ENCODE measurements around the gene B4GALT6. TPM values are rescaled to one million over a fixed set of nuclear protein-coding genes. Genes with fewer than 3 reads are reported as not detected.

B4GALT6 gene
- total and polyA plus RNA-seq, 2 of the 13 experiments (the other 11 are each of a cell fraction or from before 2014, with no cell fraction given) = 1.9 to 3.3 TPM

DNA sequence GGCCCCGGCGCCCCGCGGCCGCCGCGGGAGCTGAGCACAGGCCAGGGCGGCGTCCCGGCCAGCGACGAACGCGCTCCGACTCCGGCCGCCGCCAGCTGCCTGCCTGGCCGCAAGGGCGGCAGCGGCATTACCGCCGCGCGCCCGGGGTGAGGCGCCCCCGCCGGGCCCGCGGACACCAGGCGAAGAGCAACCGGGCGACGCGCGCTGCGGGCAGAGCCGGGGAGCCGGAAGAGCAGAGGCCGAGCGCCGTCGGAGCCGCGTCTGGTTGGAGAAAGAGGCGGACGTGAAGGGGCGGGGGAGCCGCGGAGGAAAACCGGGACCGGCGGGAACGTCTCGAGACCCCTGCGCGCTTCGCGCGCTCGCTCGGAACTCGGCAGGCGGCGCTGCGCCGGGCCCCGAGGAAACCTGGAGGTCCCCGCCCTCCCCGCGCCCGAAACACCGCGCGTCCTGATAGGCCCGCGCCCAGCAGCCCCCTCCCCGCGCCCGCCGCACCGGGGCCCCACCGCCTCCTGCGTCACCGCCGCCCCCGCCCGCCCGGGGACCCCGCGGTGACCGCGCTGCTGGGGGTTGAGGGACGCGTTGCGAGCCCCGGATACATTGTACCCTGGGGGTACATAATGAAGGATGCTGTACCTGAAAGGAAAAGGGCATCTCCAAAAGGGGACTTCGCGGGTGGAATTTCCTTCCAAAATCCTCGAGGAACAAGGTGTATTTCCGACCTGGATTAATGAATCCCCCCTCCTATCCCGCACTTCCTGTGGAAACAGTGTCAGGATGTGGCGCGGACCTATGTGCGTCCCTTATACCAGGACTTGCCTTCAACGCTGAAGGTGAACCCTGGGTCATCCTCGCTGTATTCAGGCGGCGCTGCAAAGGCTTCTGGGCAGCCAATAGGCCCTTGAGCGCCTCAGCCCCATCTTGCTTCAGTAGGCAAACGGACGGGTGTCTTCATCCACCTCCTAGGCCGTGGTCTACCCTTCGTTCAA lies 1.0 kb upstream of the B4GALT6 start (continued):
- TF ChIP-seq ZNF260 (CRISPR knock-in tag; IDR thresholded peaks at IDR 0.05; ENCODE audit: borderline replicate concordance, low read depth) = no peak
- TF ChIP-seq, protein P1, sequence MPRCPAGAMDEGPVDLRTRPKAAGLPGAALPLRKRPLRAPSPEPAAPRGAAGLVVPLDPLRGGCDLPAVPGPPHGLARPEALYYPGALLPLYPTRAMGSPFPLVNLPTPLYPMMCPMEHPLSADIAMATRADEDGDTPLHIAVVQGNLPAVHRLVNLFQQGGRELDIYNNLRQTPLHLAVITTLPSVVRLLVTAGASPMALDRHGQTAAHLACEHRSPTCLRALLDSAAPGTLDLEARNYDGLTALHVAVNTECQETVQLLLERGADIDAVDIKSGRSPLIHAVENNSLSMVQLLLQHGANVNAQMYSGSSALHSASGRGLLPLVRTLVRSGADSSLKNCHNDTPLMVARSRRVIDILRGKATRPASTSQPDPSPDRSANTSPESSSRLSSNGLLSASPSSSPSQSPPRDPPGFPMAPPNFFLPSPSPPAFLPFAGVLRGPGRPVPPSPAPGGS (CRISPR knock-in tag; IDR thresholded peaks at IDR 0.05) = peak; percentile 45; the same call in 1 of the 2 replicates
- TF ChIP-seq ETV6 (CRISPR knock-in tag; conservative IDR thresholded peaks at IDR 0.05) = no peak
- no peak for TF ChIP-seq MXD4 (CRISPR knock-in tag; IDR thresholded peaks at IDR 0.05)
- no peak for TF ChIP-seq CBX5 (CRISPR knock-in tag; IDR thresholded peaks at IDR 0.05; ENCODE audit: borderline replicate concordance)
- TF ChIP-seq, protein P2, sequence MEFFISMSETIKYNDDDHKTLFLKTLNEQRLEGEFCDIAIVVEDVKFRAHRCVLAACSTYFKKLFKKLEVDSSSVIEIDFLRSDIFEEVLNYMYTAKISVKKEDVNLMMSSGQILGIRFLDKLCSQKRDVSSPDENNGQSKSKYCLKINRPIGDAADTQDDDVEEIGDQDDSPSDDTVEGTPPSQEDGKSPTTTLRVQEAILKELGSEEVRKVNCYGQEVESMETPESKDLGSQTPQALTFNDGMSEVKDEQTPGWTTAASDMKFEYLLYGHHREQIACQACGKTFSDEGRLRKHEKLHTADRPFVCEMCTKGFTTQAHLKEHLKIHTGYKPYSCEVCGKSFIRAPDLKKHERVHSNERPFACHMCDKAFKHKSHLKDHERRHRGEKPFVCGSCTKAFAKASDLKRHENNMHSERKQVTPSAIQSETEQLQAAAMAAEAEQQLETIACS (CRISPR knock-in tag; IDR thresholded peaks at IDR 0.05) = peak; percentile 65
- TF ChIP-seq KDM2A (CRISPR knock-in tag; IDR thresholded peaks at IDR 0.05; ENCODE audit: borderline replicate concordance, low read depth) = peak; percentile 38
- TF ChIP-seq, protein P3, sequence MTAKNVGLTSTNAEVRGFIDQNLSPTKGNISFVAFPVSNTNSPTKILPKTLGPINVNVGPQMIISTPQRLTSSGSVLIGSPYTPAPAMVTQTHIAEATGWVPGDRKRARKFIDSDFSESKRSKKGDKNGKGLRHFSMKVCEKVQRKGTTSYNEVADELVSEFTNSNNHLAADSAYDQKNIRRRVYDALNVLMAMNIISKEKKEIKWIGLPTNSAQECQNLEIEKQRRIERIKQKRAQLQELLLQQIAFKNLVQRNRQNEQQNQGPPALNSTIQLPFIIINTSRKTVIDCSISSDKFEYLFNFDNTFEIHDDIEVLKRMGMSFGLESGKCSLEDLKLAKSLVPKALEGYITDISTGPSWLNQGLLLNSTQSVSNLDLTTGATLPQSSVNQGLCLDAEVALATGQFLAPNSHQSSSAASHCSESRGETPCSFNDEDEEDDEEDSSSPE (CRISPR knock-in tag; IDR thresholded peaks at IDR 0.05) = peak; percentile 86
- no peak for TF ChIP-seq POLR2AphosphoS2 (IDR thresholded peaks at IDR 0.05; ENCODE audit: low read depth, low read length)
- no peak for TF ChIP-seq AGO1 (IDR thresholded peaks at IDR 0.05; ENCODE audit: low read depth, low read length, poor library complexity, severe bottlenecking)
- TF ChIP-seq, protein P4, sequence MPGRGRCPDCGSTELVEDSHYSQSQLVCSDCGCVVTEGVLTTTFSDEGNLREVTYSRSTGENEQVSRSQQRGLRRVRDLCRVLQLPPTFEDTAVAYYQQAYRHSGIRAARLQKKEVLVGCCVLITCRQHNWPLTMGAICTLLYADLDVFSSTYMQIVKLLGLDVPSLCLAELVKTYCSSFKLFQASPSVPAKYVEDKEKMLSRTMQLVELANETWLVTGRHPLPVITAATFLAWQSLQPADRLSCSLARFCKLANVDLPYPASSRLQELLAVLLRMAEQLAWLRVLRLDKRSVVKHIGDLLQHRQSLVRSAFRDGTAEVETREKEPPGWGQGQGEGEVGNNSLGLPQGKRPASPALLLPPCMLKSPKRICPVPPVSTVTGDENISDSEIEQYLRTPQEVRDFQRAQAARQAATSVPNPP (CRISPR knock-in tag; IDR thresholded peaks at IDR 0.05) = 0 out of 2 replicates have a peak, but pooled peaks have one; percentile 30
- no peak for TF ChIP-seq ZMYM3 (CRISPR knock-in tag; IDR thresholded peaks at IDR 0.05)
- TF ChIP-seq, protein P5, sequence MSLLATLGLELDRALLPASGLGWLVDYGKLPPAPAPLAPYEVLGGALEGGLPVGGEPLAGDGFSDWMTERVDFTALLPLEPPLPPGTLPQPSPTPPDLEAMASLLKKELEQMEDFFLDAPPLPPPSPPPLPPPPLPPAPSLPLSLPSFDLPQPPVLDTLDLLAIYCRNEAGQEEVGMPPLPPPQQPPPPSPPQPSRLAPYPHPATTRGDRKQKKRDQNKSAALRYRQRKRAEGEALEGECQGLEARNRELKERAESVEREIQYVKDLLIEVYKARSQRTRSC (CRISPR knock-in tag; IDR thresholded peaks at IDR 0.05; ENCODE audit: low read depth) = no peak
- TF ChIP-seq, protein P6, sequence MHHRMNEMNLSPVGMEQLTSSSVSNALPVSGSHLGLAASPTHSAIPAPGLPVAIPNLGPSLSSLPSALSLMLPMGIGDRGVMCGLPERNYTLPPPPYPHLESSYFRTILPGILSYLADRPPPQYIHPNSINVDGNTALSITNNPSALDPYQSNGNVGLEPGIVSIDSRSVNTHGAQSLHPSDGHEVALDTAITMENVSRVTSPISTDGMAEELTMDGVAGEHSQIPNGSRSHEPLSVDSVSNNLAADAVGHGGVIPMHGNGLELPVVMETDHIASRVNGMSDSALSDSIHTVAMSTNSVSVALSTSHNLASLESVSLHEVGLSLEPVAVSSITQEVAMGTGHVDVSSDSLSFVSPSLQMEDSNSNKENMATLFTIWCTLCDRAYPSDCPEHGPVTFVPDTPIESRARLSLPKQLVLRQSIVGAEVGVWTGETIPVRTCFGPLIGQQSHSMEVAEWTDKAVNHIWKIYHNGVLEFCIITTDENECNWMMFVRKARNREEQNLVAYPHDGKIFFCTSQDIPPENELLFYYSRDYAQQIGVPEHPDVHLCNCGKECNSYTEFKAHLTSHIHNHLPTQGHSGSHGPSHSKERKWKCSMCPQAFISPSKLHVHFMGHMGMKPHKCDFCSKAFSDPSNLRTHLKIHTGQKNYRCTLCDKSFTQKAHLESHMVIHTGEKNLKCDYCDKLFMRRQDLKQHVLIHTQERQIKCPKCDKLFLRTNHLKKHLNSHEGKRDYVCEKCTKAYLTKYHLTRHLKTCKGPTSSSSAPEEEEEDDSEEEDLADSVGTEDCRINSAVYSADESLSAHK (CRISPR knock-in tag; IDR thresholded peaks at IDR 0.05; ENCODE audit: borderline replicate concordance) = no peak
- TF ChIP-seq KLF9 (CRISPR knock-in tag; IDR thresholded peaks at IDR 0.05; ENCODE audit: low read depth) = no peak
- no peak for TF ChIP-seq ZNF207 (IDR thresholded peaks at IDR 0.05; ENCODE audit: borderline replicate concordance)
- peak; percentile 54 for TF ChIP-seq SP4 (CRISPR knock-in tag; IDR thresholded peaks at IDR 0.05)
- no peak for TF ChIP-seq ELF4 (CRISPR knock-in tag; IDR thresholded peaks at IDR 0.05; ENCODE audit: borderline replicate concordance)
- TF ChIP-seq ZNF446 (CRISPR knock-in tag; IDR thresholded peaks at IDR 0.05) = no peak
- TF ChIP-seq NAIF1 (CRISPR knock-in tag; IDR thresholded peaks at IDR 0.05; ENCODE audit: borderline replicate concordance) = no peak

Measured in HepG2 (cell line).